HL-60 (cell line): ENCODE measurements around the gene PPIG.

Experiments
- DNase-seq, 2 experiments: peaks; one replicate each; pipeline ENCODE4 v3.0.0-alpha.2; 2010 to 2020; ENCODE audit warnings: low read depth in 1 of 2, low spot score in 1 of 2
- H3K27ac ChIP-seq: fragments of 250-450 bp; sonication (Bioruptor Pico); replicated peaks from 2 replicates; pipeline ENCODE4 v1.5.1; 2020; ENCODE audit warnings: mild to moderate bottlenecking, moderate library complexity
- H3K27me3 ChIP-seq: fragments of 250-450 bp; sonication (Bioruptor Pico); 2 replicates; pipeline ENCODE4 v1.5.1; 2021; ENCODE audit warnings: mild to moderate bottlenecking, moderate library complexity; ENCODE audit not compliant: insufficient read depth, poor library complexity, severe bottlenecking
- H3K4me3 ChIP-seq: replicated peaks from 2 replicates; pipeline ENCODE4 v1.5.1; 2011; ENCODE audit warnings: mild to moderate bottlenecking, control low read depth, low read length; ENCODE audit not compliant: insufficient read depth
- CTCF ChIP-seq: IDR thresholded peaks from one replicate; pipeline ENCODE4 v1.5.1; 2011; ENCODE audit warnings: low read length, control low read depth, inconsistent platforms; ENCODE audit not compliant: insufficient read depth
- GABPA ChIP-seq: IDR thresholded peaks from 2 replicates; pipeline ENCODE4 v1.6.1; 2012; ENCODE audit warnings: low read depth
- POLR2AphosphoS5 ChIP-seq: IDR thresholded peaks from 2 replicates; pipeline ENCODE4 v1.6.1; 2012; ENCODE audit warnings: low read depth
- REST ChIP-seq: IDR thresholded peaks from 2 replicates; pipeline ENCODE4 v1.6.1; 2012; ENCODE audit warnings: low read depth; ENCODE audit not compliant: insufficient replicate concordance
- SPI1 ChIP-seq: IDR thresholded peaks from 2 replicates; pipeline ENCODE4 v1.6.1; 2012; ENCODE audit warnings: low read depth, mild to moderate bottlenecking, borderline replicate concordance

PPIG gene

GRCh38 chr2:169647496-169647895 lies 63.3 kb downstream of the PPIG start:
- TF ChIP-seq CTCF (no peak), REST (no peak), GABPA (no peak), SPI1 (no peak), POLR2AphosphoS5 (no peak)
- Histone ChIP-seq H3K27ac (no peak overlapping the region), H3K4me3 (no peak overlapping the region), H3K27me3 (no peaks in the 10 kb centered on the region)
- no peak for DNase-seq

- TF ChIP-seq SPI1 = no peak
- TF ChIP-seq POLR2AphosphoS5 = no peak
- TF ChIP-seq GABPA = no peak
- no peak for TF ChIP-seq REST
- no peak for TF ChIP-seq CTCF
- Histone ChIP-seq H3K4me3 (no peak overlapping the region), H3K27me3 (no peaks in the 10 kb centered on the region), H3K27ac (no peak overlapping the region)
- DNase-seq = no peak
Observed at GRCh38 chr2:169649278-169649677, 65.1 kb downstream of the PPIG start.

GRCh38 chr2:169653636-169654035 lies 69.5 kb downstream of the PPIG start:
- no peaks in the 10 kb centered on the region for H3K27me3 ChIP-seq
- DNase-seq = no peak
- TF ChIP-seq REST (no peak), POLR2AphosphoS5 (no peak), SPI1 (no peak), CTCF (no peak), GABPA (no peak)
- H3K27ac ChIP-seq = no peak overlapping the region
- H3K4me3 ChIP-seq = no peak overlapping the region
